Panc1 (cell line): ENCODE measurements around the gene SLC9A3. TPM values are rescaled to one million over a fixed set of nuclear protein-coding genes. Genes with fewer than 3 reads are reported as not detected.

Experiments
- ATAC-seq: fragments of 200-7000 bp; cut with Tn5 transposase; 2 replicates; pipeline ENCODE4 v1.9.1; 2020; ENCODE audit warnings: mild to moderate bottlenecking, moderate library complexity
- BruUV-seq: library from RNA; stranded (reverse); fragments of 400-500 nt; replicated peaks from 2 replicates; lab custom pipeline; 2021; lab: Mats Ljungman, UMichigan
- CTCF ChIA-PET: fragments of 300-600 bp; sonication (Branson Sonifier 250); formaldehyde crosslinking; loops from one replicate; lab custom pipeline; 2022; ENCODE audit warnings: antibody characterized with exemption; lab: Charles Lee
- POLR2A ChIA-PET: fragments of 300-600 bp; sonication (Branson Sonifier 250); formaldehyde crosslinking; loops from one replicate; lab custom pipeline; 2022; ENCODE audit warnings: antibody characterized with exemption; lab: Charles Lee
- DNase-seq: peaks from one replicate; pipeline ENCODE4 v3.0.0-alpha.2; 2010; ENCODE audit warnings: low read depth, low spot score
- H3K27ac ChIP-seq: 2 replicates; pipeline ENCODE4 v1.5.1; 2011; ENCODE audit warnings: mild to moderate bottlenecking, low read length, inconsistent platforms
- H3K27me3 ChIP-seq: fragments of 200-500 bp; sonication (Bioruptor generic); 2 replicates; pipeline ENCODE4 v1.6.0; 2014; ENCODE audit warnings: low read length, inconsistent platforms; ENCODE audit not compliant: control insufficient read depth, insufficient read depth
- H3K36me3 ChIP-seq: fragments of 200-500 bp; sonication (Bioruptor generic); 2 replicates; pipeline ENCODE4 v1.5.1; 2014; ENCODE audit warnings: inconsistent platforms, mild to moderate bottlenecking, low read length, moderate library complexity; ENCODE audit not compliant: control insufficient read depth, insufficient read depth
- H3K4me1 ChIP-seq: 2 replicates; pipeline ENCODE4 v1.5.1; 2011; ENCODE audit warnings: inconsistent platforms, mild to moderate bottlenecking, low read length, moderate library complexity; ENCODE audit not compliant: control insufficient read depth, insufficient read depth
- H3K4me3 ChIP-seq, 2 experiments: 2 replicates each; pipeline ENCODE4 v1.5.1; 2011 to 2012; ENCODE audit warnings: low read depth in 2 of 2, low read length in 2 of 2, mild to moderate bottlenecking in 2 of 2, inconsistent platforms in 1 of 2, moderate library complexity in 1 of 2
- H3K9me3 ChIP-seq: fragments of 200-500 bp; sonication (Bioruptor generic); 2 replicates; pipeline ENCODE4 v1.5.1; 2014; ENCODE audit warnings: low read depth, mild to moderate bottlenecking, inconsistent platforms, low read length, moderate library complexity; ENCODE audit not compliant: control insufficient read depth, insufficient read depth
- POLR2AphosphoS5 ChIP-seq: IDR thresholded peaks from 2 replicates; pipeline ENCODE4 v1.6.1; 2012; ENCODE audit warnings: mild to moderate bottlenecking, low read depth, low read length, moderate library complexity
- REST ChIP-seq, 2 experiments: IDR thresholded peaks; 2 replicates each; pipeline ENCODE4 v1.6.1; 2011 to 2012; ENCODE audit warnings: low read depth in 2 of 2, control low read depth in 1 of 2, low read length in 1 of 2, mild to moderate bottlenecking in 1 of 2, moderate library complexity in 1 of 2; ENCODE audit not compliant: insufficient read depth in 1 of 2
- SIN3A ChIP-seq: IDR thresholded peaks from 2 replicates; pipeline ENCODE4 v1.6.1; 2012; ENCODE audit warnings: low read depth, mild to moderate bottlenecking, low read length, moderate library complexity, borderline replicate concordance; ENCODE audit not compliant: insufficient read depth
- TCF7L2 ChIP-seq: IDR thresholded peaks from 2 replicates; pipeline ENCODE4 v1.6.1; 2011; ENCODE audit warnings: mild to moderate bottlenecking, low read depth, low read length, inconsistent platforms
- in situ Hi-C: cut with HindIII; loops from 2 replicates; pipeline ENCODE4 v1.10.0; 2016; ENCODE audit warnings: low sequenced_read_pairs, low pct_unique_long_range_greater_than_20kb
- intact Hi-C: fragments of 100-400 bp; cut with micrococcal nuclease; formaldehyde crosslinking; loops from one replicate; pipeline ENCODE4 v1.10.0; 2022; ENCODE audit not compliant: unreplicated experiment
- total RNA-seq: library from RNA; stranded (reverse); gene quantifications from one replicate; pipeline ENCODE4 v1.2.1, GENCODE V29; 2021; ENCODE audit not compliant: unreplicated experiment
- TF ChIP-seq, protein P1 (sequence below): fragments of 450-650 bp; IDR thresholded peaks from 2 replicates; pipeline ENCODE4 v1.5.1; 2017; ENCODE audit warnings: mild to moderate bottlenecking

The SLC9A3 gene
- total RNA-seq, 1 experiment from 2014 or later, result 2.0 TPM

DNA sequence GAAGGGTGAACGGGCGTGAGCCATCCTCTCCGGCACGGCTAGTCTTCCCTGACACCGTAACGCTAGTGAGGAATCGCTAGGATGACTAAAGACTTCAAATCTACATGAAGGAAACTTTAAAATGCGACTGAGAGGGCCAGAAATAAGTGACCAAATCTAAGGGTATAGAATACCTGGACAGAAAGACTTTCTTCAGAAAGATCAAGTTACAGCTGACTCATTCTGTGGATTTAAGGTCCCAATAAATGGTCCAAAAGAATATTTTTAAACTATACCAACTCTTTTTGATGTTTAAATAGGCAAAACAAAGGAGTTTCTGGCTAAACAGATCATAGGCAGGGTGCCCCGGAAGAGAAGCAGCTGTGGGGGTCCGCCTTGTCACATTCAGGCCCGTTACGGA, 49.0 kb upstream of the SLC9A3 start:
- ChIA-PET POLR2A (no interaction called here), CTCF (no interaction called here)
- no peak overlapping the region for H3K27ac ChIP-seq
- no peak for ATAC-seq
- H3K9me3 ChIP-seq, result peaks cover 9% of the 10 kb centered on the region; the same call in 1 of the 2 replicates
- H3K4me3 ChIP-seq, result no peak overlapping the region
- BruUV-seq, result no TSS peak
- in situ Hi-C loops (no loop called here), intact Hi-C loops (no loop called here)
- no peak for DNase-seq
- H3K4me1 ChIP-seq, result no peaks in the 10 kb centered on the region
- H3K36me3 ChIP-seq, result no peaks in the 10 kb centered on the region
- H3K27me3 ChIP-seq, result peaks cover 7% of the 10 kb centered on the region
- TF ChIP-seq SIN3A (no peak), POLR2AphosphoS5 (no peak), REST (IDR thresholded peaks at IDR 0.05; ENCODE audit: insufficient read depth in 1 of 2, low read depth in 2 of 2, low read length in 1 of 2) (no peak), TCF7L2 (no peak)
- TF ChIP-seq, protein P1, sequence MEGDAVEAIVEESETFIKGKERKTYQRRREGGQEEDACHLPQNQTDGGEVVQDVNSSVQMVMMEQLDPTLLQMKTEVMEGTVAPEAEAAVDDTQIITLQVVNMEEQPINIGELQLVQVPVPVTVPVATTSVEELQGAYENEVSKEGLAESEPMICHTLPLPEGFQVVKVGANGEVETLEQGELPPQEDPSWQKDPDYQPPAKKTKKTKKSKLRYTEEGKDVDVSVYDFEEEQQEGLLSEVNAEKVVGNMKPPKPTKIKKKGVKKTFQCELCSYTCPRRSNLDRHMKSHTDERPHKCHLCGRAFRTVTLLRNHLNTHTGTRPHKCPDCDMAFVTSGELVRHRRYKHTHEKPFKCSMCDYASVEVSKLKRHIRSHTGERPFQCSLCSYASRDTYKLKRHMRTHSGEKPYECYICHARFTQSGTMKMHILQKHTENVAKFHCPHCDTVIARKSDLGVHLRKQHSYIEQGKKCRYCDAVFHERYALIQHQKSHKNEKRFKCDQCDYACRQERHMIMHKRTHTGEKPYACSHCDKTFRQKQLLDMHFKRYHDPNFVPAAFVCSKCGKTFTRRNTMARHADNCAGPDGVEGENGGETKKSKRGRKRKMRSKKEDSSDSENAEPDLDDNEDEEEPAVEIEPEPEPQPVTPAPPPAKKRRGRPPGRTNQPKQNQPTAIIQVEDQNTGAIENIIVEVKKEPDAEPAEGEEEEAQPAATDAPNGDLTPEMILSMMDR, result no peak

DNA sequence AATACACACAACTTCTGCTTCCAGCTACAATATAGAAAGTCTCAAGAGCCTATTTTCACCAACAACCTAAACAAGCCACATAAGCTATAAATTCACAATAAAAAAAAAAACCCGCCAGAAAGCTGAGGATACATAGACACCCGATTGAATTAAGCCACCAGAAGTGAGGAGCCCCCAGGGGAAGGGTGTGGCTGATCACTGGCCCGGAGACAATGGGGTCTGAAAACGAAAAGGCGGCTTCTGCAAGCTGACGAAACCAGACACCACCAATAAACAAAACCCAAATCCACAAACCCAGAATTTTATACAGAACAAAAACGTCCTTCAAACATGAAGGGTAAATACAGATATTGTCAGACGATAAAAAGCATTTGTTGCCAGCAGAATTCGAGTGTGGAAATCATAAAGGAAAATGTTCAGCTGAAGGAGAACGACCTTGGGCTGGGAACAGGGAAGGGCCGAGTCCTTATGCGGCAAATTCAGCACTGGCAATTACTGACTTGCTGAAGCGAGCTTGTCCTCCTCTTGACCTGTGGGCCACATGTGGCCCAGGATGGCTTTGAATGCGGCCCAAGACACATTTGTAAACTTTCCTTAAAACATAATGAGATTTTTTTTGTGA, 48.3 kb upstream of the SLC9A3 start:
- ChIA-PET CTCF (no interaction called here), POLR2A (no interaction called here)
- H3K4me1 ChIP-seq, result no peaks in the 10 kb centered on the region
- no peak overlapping the region for H3K4me3 ChIP-seq
- H3K36me3 ChIP-seq, result no peaks in the 10 kb centered on the region
- H3K9me3 ChIP-seq, result peaks cover 9% of the 10 kb centered on the region; the same call in 1 of the 2 replicates
- intact Hi-C loops, result no loop called here
- no peak overlapping the region for H3K27ac ChIP-seq
- TF ChIP-seq, protein P1, result no peak
- TF ChIP-seq REST (IDR thresholded peaks at IDR 0.05; ENCODE audit: insufficient read depth in 1 of 2, low read depth in 2 of 2, low read length in 1 of 2), result no peak
- no peak for TF ChIP-seq TCF7L2
- TF ChIP-seq SIN3A, result no peak
- TF ChIP-seq POLR2AphosphoS5, result no peak
- in situ Hi-C loops, result no loop called here
- BruUV-seq, result no TSS peak
- no peak for ATAC-seq
- H3K27me3 ChIP-seq, result peaks cover under 1% of the 10 kb centered on the region; the same call in 1 of the 2 replicates
- no peak for DNase-seq
